ENCODE results near the gene RBBP4.

DNA sequence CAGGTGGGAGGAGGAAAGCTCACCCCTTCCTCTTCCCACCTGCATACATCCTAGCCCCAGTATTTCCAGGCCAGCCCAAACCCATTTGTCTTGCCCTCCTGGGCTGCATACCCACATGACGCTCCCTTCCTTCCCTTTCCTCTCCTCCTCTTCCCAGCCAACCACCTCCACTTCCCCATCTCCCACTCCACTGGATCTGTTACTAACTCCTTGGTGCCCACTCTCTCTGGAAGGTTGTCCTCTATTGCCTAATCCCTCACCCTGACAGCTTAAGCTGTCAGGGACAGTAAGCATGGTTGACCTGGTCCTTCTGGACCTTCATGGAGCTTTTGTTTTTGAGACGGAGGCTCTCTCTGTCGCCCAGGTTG is 74.6 kb downstream of the RBBP4 start:
- TF ChIP-seq EZH2phosphoT487 (IDR thresholded peaks at IDR 0.05; ENCODE audit: insufficient read depth, low read depth) (no peak), EZH2 (IDR thresholded peaks at IDR 0.05; ENCODE audit: insufficient read depth, poor library complexity, severe bottlenecking) (no peak)
